ENCODE data around the gene UBE2U.

Gene UBE2U, protein sequence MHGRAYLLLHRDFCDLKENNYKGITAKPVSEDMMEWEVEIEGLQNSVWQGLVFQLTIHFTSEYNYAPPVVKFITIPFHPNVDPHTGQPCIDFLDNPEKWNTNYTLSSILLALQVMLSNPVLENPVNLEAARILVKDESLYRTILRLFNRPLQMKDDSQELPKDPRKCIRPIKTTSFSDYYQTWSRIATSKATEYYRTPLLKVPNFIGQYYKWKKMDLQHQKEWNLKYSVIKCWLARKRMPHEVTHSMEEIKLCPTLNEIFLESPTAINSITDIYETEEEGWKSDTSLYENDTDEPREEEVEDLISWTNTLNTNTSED

GRCh38 chr1:64203420-64203819, at the start of gene UBE2U:
UBE2U (plus strand) TSS chr1:64203623; CDS start chr1:64204051, 428 bp downstream.
- no peak for DNase-seq

DNA sequence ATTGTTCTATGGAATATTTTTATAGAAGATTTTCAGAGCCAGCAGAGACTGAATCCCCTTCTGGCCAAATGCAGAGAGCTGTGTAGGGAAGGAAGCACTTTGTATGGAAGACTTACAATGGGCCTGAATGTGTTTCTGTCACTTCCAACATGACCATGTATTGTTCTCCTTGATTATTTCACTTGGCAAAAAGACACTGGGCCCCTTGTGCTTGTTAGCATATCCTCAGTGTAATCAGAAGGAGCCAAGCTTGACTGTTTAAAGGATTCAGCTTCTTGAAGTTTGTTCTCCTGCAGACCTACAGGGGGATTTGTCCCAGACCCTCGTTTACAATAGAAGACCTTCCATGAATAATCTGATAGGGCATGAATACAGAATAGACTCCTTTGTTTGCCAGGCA, 48.1 kb upstream of the UBE2U start:
- no peak for DNase-seq

DNA sequence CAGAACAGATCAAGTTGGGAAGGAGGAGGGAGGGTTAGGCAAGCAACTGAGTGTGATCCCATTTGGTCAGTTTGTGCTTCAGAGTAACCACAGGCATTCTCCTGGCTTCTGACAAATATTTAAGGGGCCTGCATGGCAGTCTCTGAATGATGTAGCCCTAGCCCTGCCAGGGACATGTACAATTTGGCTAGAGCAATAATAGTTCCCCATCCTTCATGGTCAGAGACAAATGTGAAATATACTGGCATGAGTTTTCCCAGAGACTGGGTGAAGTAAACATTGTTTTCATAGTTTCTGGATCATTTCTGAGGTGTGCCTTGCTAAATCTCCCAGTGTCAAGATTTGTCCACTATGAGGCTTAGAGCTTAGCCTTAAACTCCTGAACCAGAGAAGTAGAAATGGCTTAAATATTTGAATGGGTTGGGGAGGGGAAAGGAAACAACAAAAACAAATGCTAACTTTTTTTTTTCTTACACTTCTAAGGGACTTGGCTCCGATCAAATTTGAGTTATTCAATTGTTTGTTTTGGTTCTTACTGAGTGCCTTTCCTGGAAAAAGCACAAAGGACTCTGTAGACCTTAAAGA, 42.0 kb upstream of the UBE2U start:
- DNase-seq: no peak

GRCh38 chr1:64162151-64162550, 41.3 kb upstream of the UBE2U start:
- DNase-seq: no peak

DNA sequence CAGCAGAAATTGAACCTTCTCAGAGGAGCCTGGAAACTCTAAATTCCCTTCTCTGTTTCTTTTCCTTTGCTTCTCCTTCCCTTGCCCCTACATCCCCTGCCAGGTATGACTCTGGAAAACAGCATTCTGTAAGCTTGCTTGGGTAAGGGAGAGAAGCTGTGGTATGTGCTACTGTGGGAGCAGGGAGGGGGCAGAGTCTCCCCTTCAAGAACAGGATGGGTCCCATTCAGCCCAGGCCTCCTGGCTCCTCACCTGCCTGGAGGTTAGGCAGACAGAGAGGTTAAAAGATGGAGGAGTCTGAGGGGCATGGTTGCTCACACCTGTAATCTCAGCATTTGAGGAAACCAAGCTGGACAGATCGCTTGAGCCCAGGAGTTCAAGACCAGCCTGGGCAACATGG, 40.6 kb upstream of the UBE2U start:
- DNase-seq: no peak

DNA sequence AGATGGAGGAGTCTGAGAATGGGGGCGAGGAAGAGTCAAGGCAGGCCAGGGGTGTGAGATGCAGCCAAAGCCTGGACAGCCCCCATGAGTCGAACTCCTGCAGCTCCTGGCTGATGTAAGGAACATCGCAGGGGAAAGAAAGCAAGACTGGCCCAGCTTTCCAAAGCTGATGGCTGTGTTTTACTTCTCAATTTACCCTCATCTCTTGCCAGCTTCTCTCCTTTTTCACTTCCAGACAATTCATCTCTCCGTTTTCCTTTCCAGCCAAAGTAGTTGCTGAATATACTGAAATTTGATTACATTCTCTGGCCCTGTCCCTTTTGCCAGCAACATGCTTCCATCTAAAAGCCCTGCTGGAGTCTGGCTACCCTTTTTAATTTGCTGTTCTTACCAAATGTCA, 40.0 kb upstream of the UBE2U start:
- DNase-seq: no peak

GRCh38 chr1:64163970-64164369, 39.5 kb upstream of the UBE2U start:
- no peak for DNase-seq

GRCh38 chr1:64166629-64167028, 36.8 kb upstream of the UBE2U start:
- DNase-seq: no peak

DNA sequence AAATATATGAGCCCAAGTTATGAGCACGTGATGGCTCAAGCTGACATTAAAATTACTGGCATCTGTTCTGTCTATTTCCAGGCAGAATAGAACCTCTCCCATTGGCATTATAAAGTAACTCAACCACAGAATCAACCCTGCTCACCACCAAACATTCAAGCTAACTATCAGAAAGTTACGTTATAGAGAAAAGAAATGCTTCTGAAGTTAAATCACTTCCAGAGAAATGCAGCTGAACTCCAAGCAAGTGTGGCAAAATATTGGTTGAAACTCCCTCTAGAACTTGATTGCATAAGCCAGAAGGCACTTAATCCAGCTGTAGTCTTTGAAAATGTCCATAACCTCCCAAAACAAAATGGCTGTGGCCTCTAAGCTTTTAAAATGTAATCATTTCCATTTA, 36.2 kb upstream of the UBE2U start:
- DNase-seq: no peak

GRCh38 chr1:64171246-64171645, 32.2 kb upstream of the UBE2U start:
- DNase-seq: no peak

DNA sequence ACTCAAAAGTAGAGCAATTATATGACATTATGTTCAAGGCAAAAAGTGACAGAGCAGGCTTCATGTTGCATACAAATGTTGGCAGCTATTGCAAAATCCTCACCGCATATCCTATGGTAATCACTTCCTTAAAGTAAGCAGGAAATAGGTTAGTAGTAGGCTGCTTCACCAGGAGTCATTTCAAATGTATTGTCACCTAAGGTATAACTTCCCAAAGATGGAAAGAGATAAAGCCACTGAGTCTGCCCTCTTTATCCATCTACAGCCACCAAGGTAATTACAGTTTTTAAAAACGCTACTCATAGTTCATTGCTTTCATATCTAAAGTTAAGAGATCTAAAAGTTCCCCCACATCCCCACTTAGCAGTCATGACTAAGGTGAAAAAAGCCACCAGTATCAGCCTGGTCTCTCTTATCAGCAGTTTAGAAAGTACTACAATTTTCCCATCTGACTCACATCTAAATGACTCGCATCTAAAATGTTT, 31.6 kb upstream of the UBE2U start:
- peak; percentile 90 to 94 for DNase-seq

DNA sequence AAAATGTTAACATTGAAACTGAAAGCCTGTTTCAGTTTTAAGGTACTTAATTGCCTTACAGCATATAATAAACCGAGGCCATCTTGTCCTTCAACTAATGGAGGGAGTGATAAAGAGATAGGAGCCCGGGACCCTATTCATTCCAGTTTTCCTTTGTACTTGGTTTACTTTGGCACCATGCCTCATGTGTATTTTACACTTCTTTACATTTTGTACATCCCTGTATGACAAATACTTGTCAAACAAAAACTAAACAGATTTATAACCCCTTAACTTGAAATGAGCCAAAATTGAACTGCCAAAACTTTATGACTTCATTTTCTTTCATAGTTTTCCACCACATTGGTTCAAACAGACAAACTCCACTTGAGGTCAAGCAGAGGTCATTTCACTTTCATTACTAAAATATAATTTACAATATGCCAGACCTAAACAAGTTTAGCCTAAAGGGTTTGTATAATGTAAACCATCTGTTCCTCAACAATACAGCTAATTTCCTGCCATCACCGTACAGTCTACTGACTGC, 30.9 kb upstream of the UBE2U start:
- no peak for DNase-seq

GRCh38 chr1:64173336-64173940, 30.0 kb upstream of the UBE2U start:
- DNase-seq: no peak

GRCh38 chr1:64175639-64176038, 27.8 kb upstream of the UBE2U start:
- no peak for DNase-seq

DNA sequence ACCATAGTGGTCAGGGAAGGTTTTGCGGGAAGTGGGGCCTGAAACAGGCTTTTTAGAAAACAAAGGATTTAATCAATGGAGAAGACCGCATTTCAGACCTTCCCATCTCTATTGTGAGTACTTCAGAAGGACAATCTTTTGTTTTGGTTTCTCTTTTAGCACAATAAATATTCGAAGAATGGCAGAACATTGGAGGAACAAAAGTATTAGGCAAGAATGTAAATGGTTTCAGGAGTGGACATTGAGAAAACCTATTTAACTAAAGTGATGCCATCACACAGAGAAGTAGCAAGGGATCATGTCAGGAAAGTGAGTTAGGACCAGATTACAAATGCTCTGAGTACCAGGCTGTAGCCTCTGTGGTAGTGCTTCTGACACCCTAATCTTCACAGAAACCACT, 26.8 kb upstream of the UBE2U start:
- DNase-seq: no peak

DNA sequence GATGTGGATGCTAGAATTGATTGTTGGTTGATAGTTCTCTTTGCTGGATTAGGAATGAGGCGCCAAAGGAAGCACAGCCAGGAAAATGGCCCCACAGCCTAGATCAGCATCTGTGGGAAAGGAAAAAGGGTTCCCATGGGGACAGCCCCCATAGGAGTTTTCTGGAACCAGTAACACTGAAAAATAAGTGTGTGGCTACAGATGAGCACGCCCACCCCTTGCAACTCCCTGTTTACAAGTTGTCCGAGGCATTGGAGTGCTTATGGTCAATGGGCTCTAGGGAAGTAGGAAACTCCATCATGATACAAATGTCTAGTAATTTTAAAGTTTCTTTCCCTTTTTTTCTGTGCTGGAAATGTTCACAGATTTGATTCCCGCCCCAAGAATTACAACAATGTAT, 23.8 kb upstream of the UBE2U start:
- no peak for DNase-seq

DNA sequence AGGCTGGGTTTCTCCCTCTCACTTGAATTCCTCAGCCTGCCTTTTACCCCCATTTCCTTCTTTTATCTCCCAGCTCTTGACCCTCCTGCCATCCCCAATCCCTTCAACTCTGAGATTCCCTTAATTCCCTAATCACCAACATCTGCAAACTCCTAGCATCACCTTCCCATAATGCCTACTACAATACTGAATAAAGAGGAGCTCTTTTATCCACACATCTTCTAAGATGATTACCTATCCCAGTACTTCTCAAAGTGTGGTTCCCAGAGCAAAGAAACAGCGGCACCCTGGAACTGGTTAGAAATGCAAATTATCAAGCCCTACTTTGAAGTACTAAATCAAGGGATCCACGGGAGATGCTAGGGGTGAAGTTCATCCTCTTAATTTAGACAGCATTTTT, 21.2 kb upstream of the UBE2U start:
- no peak for DNase-seq

DNA sequence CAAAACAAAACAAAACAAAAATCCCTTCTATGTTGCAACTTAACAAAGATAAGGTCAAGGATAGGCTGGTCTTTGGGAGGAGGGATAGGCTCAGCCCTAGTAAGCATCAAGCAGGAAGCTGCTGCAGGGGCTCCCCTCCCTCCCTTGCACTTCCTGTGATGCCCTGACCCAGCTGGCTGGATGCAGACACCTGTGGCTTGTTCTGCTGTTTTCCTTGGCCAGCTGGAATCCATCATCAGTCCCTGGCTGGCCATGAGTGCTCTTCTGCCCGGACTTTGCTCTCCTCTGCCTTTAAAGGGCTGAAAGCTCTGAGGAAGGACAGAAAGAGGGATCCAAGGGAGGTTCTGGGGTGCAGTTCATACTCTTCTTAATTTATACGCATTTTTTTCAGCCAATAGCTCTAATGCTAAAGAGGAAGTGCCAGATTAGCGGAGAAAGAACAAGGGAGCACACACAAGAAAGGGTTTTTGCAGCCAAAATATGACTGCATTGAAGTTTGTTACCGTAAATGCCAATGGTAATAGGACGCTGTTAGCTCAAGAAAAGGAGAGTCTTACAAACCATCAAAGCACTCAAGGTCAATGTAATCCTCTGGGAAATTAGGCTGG, 19.9 kb upstream of the UBE2U start:
- no peak for DNase-seq

GRCh38 chr1:64184003-64184440, 19.4 kb upstream of the UBE2U start:
- no peak for DNase-seq

- DNase-seq: no peak
Observed at GRCh38 chr1:64186138-64186897, 17.1 kb upstream of the UBE2U start.

GRCh38 chr1:64186898-64187280, 16.5 kb upstream of the UBE2U start:
- no peak for DNase-seq

DNA sequence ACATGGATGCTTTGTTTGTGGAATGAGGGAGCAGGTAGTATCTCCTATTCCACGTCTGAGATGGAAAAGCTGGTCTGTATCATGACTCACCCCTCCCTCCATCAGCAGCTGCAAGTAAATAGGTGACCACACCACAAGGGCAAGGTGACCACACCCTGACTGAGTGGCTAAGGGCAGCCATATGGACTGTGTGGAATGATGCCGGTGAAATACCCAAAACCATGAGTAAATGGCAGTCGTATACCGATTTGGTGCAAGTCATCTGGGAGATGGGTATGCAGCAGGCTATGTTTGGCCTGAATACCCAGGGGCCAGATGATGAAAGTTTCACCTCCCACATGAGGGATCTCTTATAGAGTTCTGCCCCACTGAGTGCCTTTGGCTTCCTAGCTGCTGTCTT, 15.8 kb upstream of the UBE2U start:
- no peak for DNase-seq

DNA sequence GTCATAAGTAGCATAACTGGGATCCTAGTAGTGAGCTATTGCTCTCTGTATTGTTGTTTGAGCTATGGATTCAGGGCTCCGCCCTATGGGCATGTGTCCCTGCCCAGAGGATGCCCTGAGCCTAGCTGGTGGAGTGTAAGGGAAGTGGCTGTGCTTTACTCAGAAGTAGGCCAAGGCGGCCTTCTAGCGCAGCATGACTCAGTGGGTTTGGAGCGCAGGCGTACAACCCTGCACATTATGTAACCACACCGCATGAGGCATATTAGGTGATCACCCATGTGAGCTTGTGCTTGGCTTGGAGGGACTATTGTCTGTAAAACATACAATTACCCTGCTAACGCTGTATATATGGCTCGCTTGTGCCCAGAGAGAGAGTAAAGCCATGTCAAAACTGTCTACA, 11.1 kb upstream of the UBE2U start:
- DNase-seq: no peak

All from AML-193 (cell line).